HS-5 (cell line): ENCODE measurements around the gene HOXB4.

Experiments used
- DNase-seq: peaks from one replicate; pipeline ENCODE4 v3.0.0-alpha.2; 2012; ENCODE audit warnings: low read depth

Gene HOXB4

DNA sequence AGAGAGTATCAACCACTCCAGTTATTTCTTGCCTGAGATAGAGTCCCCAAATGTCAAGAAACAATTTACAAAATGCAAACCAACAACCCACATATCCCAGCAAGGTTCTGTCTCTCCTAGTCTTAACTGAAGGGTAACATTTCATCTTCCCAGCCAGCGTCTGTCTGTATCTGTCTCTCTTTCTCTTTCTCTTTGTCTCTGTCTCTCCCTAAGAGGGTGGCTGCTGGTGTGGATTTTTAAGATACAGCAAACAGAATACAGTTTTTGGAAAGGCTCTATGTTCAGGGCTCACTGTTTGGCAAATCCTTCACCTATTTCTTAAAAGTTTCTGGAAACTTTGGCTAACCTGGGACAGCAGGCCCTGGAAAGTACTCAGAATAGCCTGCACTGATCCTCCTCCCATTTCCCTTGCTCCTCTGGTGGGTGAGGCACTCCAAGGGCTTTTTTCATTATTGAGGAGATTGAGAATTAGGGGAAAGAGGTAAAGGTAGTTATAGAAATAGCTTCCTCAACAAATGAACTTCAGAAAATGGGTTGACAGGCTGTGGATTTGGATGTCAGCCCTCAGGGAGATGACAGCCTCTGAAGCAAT lies 6.2 kb downstream of the HOXB4 start:
- DNase-seq = no peak

DNA sequence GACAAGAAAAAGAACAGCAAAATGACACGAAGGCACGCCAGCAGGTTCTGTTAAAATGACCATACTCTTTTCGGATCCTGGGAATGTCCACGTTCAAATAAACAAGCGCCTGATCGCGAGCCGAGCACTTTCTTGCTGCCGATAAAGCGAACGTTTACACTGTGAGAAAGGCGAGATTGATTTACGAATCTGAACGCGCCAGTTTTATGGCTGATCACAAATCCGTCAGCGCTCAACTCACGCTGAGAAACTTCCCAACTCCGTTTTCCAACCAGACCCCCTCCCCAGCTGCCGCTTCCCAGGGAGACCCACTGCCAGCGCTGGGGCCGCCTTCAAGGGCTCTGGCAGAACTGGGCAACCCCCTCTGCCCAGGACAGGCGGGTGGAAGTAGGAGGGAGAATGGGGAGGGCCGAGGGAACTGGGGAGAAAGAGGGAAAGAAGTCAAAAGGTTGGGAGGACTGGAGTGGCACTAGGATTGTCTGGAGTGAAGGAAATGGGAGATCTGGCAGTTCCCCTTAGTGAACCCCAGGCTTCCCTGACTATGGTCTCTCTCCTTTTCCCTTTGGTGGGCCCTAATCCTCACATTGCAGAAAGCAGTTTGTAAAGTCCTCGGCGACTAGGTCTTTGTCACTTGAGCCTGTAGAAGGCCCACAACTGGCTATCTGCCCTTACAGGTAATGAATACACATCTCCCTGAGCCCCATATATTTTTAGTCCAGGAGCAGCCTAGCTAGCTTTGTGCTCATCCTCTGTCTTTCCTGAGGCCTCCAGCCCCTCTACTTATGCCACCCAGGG lies 6.9 kb downstream of the HOXB4 start:
- no peak for DNase-seq

DNA sequence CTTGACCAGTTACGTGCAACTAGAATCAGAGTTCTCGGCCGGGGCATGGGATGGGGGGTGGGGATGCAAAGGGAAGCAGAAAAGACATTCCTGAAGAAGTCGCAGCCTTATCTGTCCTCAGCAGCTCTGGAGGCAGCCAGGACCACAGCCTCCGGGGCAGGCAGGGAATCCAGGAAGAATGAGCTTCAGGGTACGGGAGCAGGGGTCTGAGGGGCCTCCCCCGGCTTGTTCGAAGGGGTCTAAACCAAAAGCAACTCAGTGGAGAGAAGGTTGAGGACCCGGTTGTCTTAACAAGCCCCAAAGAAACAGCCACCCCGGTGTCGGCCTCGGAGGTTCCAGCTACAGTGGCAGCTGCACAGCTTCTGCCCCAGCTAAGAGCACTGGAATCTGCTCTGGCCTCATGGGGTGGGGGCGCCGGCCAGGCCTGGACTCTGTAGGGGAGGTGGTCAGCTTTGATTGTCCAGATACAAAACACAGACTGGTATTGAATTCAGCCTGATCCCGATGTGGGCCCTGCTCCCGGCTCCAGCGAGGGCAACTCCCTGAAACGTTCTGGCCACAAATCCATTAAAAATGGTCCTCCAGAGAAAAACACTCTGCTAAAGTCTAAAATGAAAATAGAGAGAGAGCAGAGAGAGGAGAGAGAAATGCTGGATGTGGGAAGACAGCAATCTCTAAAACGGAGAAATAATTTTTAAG lies 7.7 kb downstream of the HOXB4 start:
- no peak for DNase-seq

DNA sequence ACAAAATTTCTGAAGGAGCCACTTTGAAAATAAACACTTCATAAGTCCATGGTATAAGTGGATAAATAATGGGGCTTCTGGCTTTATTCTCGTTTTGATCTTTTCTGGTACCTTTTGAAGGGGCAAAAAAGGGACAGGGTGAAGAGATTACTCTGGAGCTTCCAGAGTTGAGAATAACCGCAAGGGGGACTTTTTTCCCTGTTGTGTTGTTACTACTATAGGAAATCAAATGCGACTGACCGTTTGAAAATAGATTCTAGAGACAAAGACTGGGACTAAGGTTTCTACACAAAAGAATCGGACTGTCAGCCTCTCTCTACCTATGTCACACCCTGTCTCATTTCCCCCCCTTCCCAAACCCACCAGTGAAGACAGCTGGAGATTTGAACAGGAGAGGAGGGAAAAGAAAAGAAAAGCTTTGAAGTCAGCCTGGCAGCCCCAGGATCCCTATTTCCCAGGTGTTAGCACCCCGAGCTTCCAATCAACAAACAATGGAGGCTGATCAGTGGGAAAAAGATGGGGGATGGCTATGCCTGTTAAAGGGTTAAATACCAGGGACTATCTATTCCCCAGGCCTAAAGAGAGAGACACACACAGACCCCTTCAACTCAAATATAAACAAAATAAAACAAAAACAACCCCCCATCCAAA lies 8.4 kb downstream of the HOXB4 start:
- DNase-seq = no peak

DNA sequence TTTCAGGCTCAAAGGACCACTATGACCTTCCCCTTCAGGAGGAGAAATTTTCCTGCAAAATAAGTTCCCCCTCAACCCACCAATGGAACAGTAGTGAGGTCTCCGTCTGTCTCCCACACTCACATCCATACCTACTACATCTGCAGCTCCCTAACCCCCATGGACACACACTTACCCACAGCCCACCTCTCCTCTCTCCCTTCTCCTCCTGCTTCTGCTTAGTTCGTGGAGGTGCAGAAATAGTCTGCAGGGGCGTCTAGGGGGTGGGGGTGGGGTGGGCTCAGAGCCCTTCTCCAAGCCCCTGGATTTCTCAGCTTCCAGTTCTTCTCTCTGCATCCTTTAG lies 8.9 kb downstream of the HOXB4 start:
- DNase-seq = no peak

DNA sequence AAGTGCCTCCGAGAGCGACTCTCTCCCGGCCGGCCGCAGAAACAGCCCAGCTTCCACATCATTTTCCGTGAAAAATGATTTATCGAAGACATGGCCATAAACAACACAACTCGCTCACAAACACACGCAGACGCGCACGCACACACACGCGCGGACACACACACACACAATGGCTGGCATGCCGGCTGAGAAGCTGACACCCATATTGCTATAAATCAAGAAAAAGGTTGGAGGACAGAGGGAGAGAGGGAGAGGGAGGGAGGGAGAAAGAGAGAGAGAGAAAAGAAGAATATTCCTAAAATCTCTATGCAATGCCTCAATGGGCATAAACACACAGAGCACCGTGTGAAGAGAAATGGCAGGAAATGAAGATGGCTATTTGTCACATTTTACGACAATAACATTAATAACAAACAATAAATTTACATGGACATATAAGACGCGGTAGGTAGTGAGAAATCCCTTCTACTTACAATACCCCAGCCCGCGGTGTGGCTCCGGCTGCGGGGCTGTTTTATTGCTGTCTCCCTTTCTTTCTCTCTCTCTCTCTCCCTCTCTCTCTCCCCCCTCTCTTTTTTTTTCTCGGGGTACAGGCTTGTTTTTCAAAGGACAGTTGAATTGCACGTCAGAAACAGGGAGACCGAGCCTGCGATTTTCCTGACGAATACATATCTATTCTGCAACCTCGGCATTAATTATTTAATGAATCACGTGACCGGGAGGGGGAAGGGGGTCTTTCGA lies 9.5 kb downstream of the HOXB4 start:
- DNase-seq = no peak

DNA sequence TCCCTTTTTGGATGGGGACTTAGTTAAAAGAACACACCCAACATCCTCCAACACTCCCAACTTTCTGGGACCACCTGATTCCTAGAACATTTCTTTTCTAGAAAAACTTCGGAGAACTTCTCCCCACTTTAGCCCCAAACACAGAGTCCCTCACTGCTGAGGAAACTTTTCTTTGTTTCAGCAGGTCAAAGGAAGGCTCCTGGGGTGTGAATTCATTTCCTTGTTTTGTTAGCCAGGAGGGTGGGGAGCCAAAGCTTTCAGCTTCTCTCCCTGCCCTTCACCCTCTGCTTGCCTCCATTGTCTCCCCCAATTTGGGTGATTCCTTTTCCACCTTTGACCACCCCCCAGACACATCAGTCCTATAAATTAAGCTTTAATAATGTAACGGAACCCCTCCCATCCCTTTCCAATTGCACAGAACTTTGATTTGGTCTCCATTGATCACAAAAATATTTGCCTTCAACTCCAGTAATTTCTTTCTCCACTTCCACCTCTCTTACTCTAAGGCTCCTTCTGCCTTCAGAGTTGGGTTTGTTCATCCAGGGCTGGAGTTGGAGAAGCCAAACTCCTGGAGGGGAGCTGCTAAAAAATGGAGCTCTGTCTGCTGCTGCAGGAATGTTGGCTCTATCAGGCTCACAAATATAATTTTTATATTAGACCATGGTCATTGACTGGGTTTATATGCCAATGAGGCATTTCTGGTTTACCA lies 10.3 kb downstream of the HOXB4 start:
- DNase-seq = no peak

DNA sequence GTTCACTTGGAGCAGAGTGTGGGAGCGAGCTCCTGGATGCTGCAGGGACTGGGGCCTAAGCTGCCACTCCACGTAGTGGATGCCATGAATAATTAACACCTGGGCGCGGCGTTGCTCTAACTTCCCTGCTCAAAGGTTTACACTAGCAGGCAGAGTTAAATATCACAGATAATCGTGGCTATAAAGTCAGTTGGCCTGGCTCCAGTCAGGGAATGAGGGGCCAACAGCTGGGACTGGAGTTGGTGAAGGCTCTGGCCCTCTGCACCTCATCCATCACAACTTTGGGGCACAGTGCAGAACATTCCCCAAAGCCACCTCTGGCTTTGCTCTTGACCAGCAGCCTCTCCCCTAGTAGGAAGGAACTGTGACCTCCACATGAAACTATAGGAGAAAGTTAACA lies 10.9 kb downstream of the HOXB4 start:
- no peak for DNase-seq

DNA sequence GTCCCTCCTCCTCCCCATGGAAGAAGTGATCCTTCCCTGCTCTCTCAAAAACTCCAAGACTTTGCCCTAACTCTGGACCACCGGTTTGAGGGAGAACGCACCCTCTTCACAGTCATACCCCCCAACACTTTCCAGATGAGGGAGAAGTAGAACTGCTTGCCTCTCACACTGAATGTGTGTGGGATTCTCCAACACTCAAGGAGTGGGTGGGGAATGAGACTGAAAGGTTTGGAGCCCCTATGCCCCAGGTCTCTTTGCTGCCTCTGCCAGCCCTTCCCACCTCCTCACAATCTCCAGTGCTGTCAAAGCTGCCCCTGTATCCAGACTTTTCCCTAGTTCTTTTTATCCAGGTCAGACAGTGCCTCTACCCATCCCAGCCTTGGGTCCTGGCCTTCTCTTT lies 11.4 kb downstream of the HOXB4 start:
- DNase-seq = no peak

DNA sequence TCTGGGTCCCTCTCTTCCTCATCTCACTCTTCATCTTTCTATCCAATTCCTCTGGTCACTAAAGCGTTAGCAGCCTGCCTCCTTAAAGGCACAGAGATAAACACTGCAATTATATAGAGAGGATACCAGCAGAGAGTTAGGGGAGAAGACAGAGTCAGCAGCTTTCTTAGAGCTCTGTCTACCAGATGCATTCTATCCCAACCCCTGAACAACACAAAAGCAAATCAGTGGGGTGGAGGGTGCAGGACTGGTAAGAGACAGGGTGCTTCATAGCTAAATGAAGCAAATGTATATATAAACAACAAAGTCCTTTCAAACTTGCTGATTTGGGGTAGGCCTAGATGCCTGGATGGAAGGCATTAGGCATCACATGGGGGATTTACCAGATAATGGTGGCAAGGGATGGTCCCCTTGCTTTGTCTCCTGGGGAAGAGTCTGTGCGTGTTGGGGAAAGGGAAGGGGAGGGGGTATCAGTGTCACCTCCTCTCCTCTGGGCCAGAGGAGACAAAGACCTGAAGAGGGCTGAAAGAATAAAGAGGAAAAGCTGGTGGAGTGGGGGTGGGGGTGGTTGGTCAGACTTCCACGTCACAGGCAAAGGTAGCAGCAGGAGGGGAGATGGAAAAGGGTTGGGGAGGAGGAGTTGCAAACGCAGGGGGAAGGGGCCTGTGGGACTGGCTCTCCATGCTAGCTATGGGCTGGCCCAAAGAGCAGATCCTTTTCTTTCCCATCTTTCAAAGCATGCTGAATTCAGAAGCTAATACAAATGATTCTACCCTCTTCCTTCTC lies 12.0 kb downstream of the HOXB4 start:
- DNase-seq = no peak

DNA sequence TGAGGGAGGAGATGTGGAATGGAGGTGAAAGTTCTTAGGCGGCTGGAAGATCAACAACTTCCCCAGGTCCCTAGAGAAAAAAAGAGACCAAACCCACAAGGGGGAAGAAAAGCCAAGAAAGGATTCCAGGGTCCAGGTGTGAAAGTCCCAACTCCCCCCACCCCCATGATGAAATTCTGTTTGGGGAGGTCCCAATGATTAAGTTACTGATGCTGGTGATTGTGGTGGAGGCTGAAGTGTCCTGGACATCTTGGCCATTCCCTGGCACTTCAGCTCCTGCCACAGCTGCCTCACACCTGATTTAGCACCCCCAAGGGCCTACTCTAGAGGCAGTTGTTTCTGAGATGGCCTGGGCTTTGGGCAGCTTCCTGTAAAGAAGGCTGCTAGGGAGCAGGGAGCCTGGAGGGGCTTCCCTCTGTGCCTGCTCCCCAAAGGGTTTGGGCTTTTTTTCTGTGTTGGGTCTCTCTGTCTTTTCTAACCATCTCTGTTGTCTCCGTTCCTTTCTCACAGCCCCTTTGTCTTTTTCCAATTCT lies 13.1 kb downstream of the HOXB4 start:
- no peak for DNase-seq

DNA sequence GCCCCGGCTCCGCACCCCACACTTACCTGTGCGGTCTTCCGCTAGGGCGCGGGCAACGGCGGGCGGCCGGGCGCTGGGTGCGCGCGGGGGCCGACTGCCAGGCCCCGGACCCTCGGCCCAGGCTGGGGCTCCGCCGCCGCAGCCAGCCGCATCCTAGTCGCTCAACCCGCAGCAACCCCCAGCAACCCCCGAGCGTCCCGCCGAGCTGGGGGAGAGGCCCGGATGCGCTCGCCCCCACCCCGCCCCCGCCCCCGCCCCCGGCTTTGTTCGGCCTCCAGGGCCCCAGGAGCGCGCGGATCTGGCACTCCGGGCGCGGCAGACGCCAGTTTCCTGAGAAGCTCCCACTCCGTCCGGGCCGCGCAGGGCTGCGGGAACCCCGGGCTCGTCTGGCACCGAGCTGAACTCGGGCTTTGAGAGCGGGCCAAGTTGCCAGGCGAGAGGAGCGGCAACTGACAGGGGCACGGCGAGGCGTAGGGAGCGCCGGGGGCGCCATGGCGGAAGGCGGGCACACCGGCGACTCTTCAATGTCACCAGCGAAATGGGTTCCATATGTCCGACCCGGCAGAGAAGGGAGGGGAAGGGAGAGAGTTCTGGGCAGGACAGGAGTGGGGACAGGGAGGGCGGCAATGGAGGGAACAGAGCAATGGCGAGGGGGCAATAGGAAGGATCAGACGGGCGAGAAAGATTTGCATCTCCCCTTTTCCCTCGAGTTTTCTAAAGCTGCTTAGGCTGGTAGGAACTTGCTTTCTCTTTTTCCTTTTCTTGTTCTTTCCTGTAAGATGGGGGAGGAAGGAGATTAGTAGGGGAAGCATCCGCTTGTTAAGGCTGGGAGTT lies 13.7 kb downstream of the HOXB4 start:
- DNase-seq = no peak

DNA sequence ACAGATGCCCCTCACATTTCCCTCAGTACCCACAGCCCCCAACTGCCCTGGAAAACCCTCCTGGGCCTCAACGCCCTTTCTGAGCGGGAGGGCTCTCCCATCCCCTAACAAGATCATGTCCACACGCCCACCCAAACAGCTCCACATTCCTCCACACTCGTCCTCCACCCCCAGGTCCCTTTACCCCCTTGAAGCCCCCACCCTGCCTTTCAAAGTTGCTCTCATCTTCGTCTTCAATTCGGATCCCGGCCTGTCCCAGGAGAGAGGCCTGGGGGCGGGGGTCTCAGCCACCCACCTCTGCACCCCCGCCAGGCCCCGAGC lies 14.3 kb downstream of the HOXB4 start:
- no peak for DNase-seq

DNA sequence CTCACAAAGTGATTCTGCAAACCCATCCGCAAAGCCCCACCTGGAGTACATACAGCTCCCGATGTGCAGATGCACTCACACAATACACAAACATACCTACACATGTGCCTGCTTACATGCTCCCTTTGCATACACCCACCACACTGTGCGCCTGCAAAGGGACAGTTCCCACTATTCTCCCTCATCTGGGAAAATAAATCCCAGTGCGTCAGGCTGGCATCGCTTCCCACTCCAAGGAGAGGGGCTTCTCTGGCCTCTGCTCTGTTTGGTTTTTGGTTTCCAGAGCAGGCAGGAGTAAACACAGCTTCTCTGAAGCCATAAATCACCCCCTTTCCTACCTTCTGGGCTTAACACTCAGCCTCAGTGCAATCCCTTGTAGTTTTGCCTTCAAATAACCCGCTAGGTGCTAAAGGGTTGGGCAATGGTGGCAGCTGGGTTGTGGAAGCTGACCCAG lies 14.7 kb downstream of the HOXB4 start:
- no peak for DNase-seq

DNA sequence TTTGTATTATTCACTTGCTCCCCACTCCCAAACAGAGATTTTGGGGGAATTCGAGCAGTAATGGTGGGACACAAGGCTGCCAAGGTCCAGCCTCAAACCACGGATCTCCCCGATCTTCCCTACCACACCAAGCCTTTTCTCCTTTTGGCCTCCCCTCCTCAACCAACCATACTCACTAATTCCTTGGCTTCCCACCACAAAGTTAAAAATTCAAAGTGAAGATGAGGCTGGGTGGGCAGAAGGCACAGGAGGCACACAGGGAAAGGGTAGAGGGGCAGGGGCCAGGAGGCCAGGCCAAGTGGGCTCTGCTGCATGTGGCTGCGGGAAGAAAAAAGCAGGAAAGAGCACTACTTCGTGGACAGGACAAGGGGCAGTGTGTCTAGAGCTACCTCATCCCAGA lies 15.2 kb downstream of the HOXB4 start:
- no peak for DNase-seq

DNA sequence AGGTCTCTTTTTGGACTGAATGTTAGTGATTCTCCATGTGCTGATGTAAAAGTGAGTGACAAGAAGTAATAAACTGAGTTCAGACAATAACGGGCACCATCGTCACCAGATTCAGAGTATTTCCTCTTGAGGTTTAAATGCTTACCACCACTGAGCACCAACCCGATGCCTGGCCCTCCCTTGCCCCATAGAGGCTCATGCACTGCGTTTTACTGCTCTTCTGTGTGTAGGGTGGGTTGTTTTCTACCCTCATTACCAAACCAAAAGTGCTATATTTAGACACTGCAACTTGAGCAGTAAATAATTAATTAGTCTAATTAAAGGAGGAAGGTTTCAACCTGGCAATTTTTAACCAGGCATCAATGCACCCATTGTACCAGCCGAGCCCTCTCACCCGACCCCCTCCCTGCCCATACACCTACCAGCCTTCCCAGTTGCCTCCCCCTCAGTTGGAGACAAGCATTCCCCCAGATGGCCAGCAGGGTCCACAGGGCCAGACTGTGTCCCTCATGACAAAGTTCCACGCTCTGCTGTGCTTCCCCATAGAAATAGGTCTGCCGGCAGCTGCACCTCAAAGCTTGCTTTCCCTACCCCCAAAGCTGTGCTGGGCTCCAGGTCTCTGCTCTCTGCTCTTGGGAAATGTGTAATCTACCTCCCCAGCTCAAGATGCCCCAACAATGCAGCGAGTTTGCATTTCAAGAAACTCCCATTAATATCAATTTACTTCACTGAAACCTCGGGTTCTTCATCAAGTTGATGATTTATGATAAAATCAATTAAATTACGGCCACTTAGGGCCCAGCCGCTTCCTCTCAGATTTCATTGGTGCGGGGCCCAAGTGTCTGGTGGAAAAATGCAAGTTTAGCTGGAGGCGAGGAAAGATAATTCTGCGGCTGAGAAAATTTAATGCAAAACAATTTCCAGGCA lies 16.0 kb downstream of the HOXB4 start:
- no peak for DNase-seq

DNA sequence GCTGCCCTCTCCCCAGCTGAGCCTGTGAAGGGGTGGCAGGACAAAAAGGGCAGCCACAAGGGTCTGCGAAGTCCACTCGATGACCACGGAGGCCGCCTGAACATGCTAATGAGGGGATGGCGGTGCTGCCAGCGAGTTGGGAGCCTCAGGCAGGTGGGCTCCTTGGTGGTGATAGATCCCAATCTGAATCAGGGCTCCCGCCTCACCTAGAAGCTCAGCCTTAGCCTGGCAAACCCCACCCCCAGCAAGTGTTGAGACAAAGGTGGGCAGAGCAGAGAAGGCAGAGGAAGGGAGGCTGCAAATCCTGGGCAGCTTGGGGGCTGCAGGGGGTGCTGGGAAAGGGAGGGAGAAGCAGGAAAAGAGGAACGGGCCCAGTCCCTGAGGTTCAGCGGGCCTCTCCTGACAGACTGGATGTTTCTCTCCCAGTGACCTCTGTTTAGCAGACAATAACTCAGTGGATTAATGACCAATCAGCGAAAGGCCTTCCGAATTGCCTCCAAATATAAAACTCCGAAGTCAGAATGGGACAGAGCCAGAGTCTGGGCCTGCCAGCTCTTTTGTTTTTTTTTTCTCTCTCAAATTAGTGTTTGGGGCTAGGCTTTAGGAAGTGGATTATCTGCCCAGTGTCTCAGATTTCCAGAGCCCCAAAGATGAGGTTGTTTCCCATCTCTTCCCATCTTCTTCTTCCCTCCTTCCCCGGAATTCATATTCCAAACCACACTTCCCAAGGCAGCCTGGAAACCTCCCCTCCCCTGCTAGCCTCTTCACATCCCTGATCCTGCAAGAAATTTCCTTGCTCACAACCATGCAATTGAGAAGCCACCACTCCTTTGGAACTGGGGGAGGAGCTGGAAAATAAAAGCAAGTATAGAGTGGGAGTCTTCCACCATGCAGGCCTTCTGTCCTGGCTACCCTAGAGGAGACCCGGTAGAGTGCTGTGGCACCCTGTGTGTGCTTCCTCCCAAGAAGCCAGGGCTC lies 18.0 kb downstream of the HOXB4 start:
- DNase-seq = no peak
